HepG2 (cell line): Measurements from ENCODE around the gene PARP8. TPM values are rescaled to one million over a fixed set of nuclear protein-coding genes. Genes with fewer than 3 reads are reported as not detected.

Experiments
- polyA plus RNA-seq, 8 experiments: library from polyadenylated mRNA; depleted of rRNA in 3 of 8; stranded (reverse) in 7 of 8; unstranded in 1 of 8; fragments of >200 nt; fragmentation: Illumina TruSeq in 4 of 8; extraction: Trizol in 4 of 8; gene quantifications; 2 replicates each; pipeline versions ENCODE4 v1.2.1 to v1.2.3, GENCODE V29; 2011 to 2016; ENCODE audit warnings: low read depth in 4 of 8, missing spikeins in 1 of 8, mixed read lengths in 1 of 8; ENCODE audit not compliant: insufficient read depth in 1 of 8
- total RNA-seq, 5 experiments: library from RNA; depleted of rRNA; stranded (reverse); fragments of >200 nt; fragmentation: Illumina TruSeq; extraction: Trizol; gene quantifications; 2 replicates each; pipeline ENCODE4 v1.2.3, GENCODE V29; 2016; ENCODE audit warnings: low read depth in 1 of 5

PARP8 gene
- total and polyA plus RNA-seq, 2 of the 13 experiments (the other 11 are each of a cell fraction or from before 2014, with no cell fraction given): 0.11 to 0.29 TPM

Other genes with a start within 250 kb of the PARP8 start
- not detected in 2 replicates for gene EMB, start 225.3 kb upstream of the PARP8 start, total RNA-seq (2016; rRNA removed; fragmentation: Illumina TruSeq; extraction: Trizol)
- 0.01 TPM in 2 replicates for gene EMB, start 225.3 kb upstream of the PARP8 start, polyA plus RNA-seq (2011; rRNA removed)